HEK293 (cell line): ENCODE results near the gene LILRB2.

ENCODE experiments used
- CTCF ChIA-PET: fragments of 350-600 bp; formaldehyde crosslinking; extraction: SDS; loops from one replicate; lab custom pipeline; 2021; ENCODE audit warnings: antibody characterized with exemption; lab: Yijun Ruan, JAX
- POLR2A ChIA-PET: fragments of 300-600 bp; formaldehyde crosslinking; extraction: SDS; loops from one replicate; lab custom pipeline; 2020; ENCODE audit warnings: antibody characterized with exemption, inconsistent platforms; lab: Yijun Ruan, JAX
- H3K27ac ChIP-seq: fragments of 200-500 bp; sonication (Bioruptor generic); 2 replicates; pipeline ENCODE4 v1.5.1; 2014; ENCODE audit warnings: low read depth, low read length, control low read depth, inconsistent platforms; ENCODE audit errors: extremely low read depth
- H3K36me3 ChIP-seq, 2 experiments: fragments of 200-500 bp in 1 of 2; sonication (Bioruptor generic) in 1 of 2; 1 replicate in 1 of 2; 2 replicates in 1 of 2; pipeline ENCODE4 v1.5.1; 2014 to 2017; ENCODE audit warnings: inconsistent platforms in 2 of 2, low read length in 2 of 2; ENCODE audit not compliant: control insufficient read depth in 2 of 2, insufficient read depth in 1 of 2
- H3K4me1 ChIP-seq: fragments of 200-500 bp; sonication (Bioruptor generic); 2 replicates; pipeline ENCODE4 v1.5.1; 2014; ENCODE audit warnings: mild to moderate bottlenecking, low read length, inconsistent platforms; ENCODE audit not compliant: control insufficient read depth, insufficient read depth
- H3K4me3 ChIP-seq: 2 replicates; pipeline ENCODE4 v1.5.1; 2011; ENCODE audit warnings: low read depth, mild to moderate bottlenecking, control low read depth, low read length, moderate library complexity
- H3K9me3 ChIP-seq: fragments of 200-500 bp; sonication (Bioruptor generic); 2 replicates; pipeline ENCODE4 v1.5.1; 2014; ENCODE audit warnings: low read depth, low read length, inconsistent platforms; ENCODE audit not compliant: control insufficient read depth, insufficient read depth
- GFI1B ChIP-seq: fragments of 450-650 bp; formaldehyde crosslinking; IDR thresholded peaks from 2 replicates; pipeline ENCODE4 v1.5.1; 2016; ENCODE audit warnings: missing biosample characterization, missing genetic modification characterization
- GLIS1 ChIP-seq: fragments of 450-650 bp; formaldehyde crosslinking; IDR thresholded peaks from 2 replicates; pipeline ENCODE4 v1.5.1; 2016; ENCODE audit warnings: missing biosample characterization, missing genetic modification characterization
- HOXC10 ChIP-seq: sonication (generic); formaldehyde crosslinking; IDR thresholded peaks from 2 replicates; pipeline ENCODE4 v1.8.1; 2023; ENCODE audit warnings: mild to moderate bottlenecking, missing genetic modification reagents
- PATZ1 ChIP-seq: fragments of 450-650 bp; formaldehyde crosslinking; IDR thresholded peaks from 2 replicates; pipeline ENCODE4 v1.5.1; 2016; ENCODE audit warnings: missing biosample characterization, missing genetic modification characterization
- PRDM4 ChIP-seq: fragments of 450-650 bp; formaldehyde crosslinking; IDR thresholded peaks from 2 replicates; pipeline ENCODE4 v1.5.1; 2017; ENCODE audit warnings: missing biosample characterization, missing genetic modification characterization
- PRDM6 ChIP-seq: fragments of 450-650 bp; formaldehyde crosslinking; IDR thresholded peaks from 2 replicates; pipeline ENCODE4 v1.5.1; 2017; ENCODE audit warnings: missing biosample characterization, missing genetic modification characterization
- TSHZ1 ChIP-seq: fragments of 450-650 bp; formaldehyde crosslinking; IDR thresholded peaks from 2 replicates; pipeline ENCODE4 v1.5.1; 2016; ENCODE audit warnings: missing biosample characterization, missing genetic modification characterization, borderline replicate concordance
- ZBTB6 ChIP-seq: fragments of 450-650 bp; formaldehyde crosslinking; IDR thresholded peaks from 2 replicates; pipeline ENCODE4 v1.5.1; 2017; ENCODE audit warnings: missing biosample characterization, missing genetic modification characterization
- ZNF114 ChIP-seq: fragments of 450-650 bp; formaldehyde crosslinking; IDR thresholded peaks from 2 replicates; pipeline ENCODE4 v1.5.0; 2017; ENCODE audit warnings: missing biosample characterization, missing genetic modification characterization
- ZNF148 ChIP-seq: fragments of 450-650 bp; formaldehyde crosslinking; IDR thresholded peaks from 2 replicates; pipeline ENCODE4 v1.5.0; 2017; ENCODE audit warnings: missing biosample characterization, missing genetic modification characterization, borderline replicate concordance
- ZNF175 ChIP-seq: fragments of 450-650 bp; formaldehyde crosslinking; IDR thresholded peaks from 2 replicates; pipeline ENCODE4 v1.5.1; 2016; ENCODE audit warnings: missing biosample characterization, missing genetic modification characterization
- ZNF18 ChIP-seq: fragments of 450-650 bp; formaldehyde crosslinking; IDR thresholded peaks from 2 replicates; pipeline ENCODE4 v1.5.1; 2016; ENCODE audit warnings: missing biosample characterization, missing genetic modification characterization
- ZNF274 ChIP-seq, 2 experiments: fragments of 200-500 bp in 1 of 2; fragments of 450-650 bp in 1 of 2; sonication (Bioruptor generic) in 1 of 2; formaldehyde crosslinking in 1 of 2; IDR thresholded peaks; 2 replicates each; pipeline versions ENCODE4 v1.5.1 to v1.6.1; 2014 to 2016; ENCODE audit warnings: borderline replicate concordance in 1 of 2, inconsistent platforms in 1 of 2, low read length in 1 of 2, missing biosample characterization in 1 of 2, missing genetic modification characterization in 1 of 2
- ZNF302 ChIP-seq: fragments of 450-650 bp; formaldehyde crosslinking; IDR thresholded peaks from 2 replicates; pipeline ENCODE4 v1.5.1; 2016; ENCODE audit warnings: missing biosample characterization, missing genetic modification characterization, low read depth
- ZNF488 ChIP-seq: fragments of 450-650 bp; formaldehyde crosslinking; IDR thresholded peaks from 2 replicates; pipeline ENCODE4 v1.5.1; 2016; ENCODE audit warnings: missing biosample characterization, missing genetic modification characterization
- ZNF529 ChIP-seq: fragments of 450-650 bp; formaldehyde crosslinking; IDR thresholded peaks from 2 replicates; pipeline ENCODE4 v1.5.1; 2017; ENCODE audit warnings: missing genetic modification characterization, missing biosample characterization; ENCODE audit not compliant: insufficient replicate concordance
- ZNF571 ChIP-seq: fragments of 450-650 bp; formaldehyde crosslinking; IDR thresholded peaks from 2 replicates; pipeline ENCODE4 v1.5.0; 2017; ENCODE audit warnings: missing biosample characterization, missing genetic modification characterization
- ZNF747 ChIP-seq: fragments of 450-650 bp; formaldehyde crosslinking; IDR thresholded peaks from 2 replicates; pipeline ENCODE4 v1.5.1; 2016; ENCODE audit warnings: missing biosample characterization, missing genetic modification characterization
- ZXDB ChIP-seq: fragments of 450-650 bp; formaldehyde crosslinking; IDR thresholded peaks from 2 replicates; pipeline ENCODE4 v1.5.1; 2016; ENCODE audit warnings: missing biosample characterization, missing genetic modification characterization

LILRB2 gene

GRCh38 chr19:54325631-54326030 lies 44.7 kb upstream of the LILRB2 start:
- Histone ChIP-seq H3K27ac (no peak overlapping the region), H3K9me3 (no peaks in the 10 kb centered on the region; the same call in 1 of the 2 replicates), H3K4me1 (no peaks in the 10 kb centered on the region), H3K4me3 (no peak overlapping the region), H3K36me3 (no peaks in the 10 kb centered on the region)
- no peak for TF ChIP-seq ZNF18 (tag by site-specific recombination)
- no peak for TF ChIP-seq ZNF747
- TF ChIP-seq ZNF488: no peak
- no peak for TF ChIP-seq ZNF571 (tag by site-specific recombination)
- no peak for TF ChIP-seq ZNF148
- no peak for TF ChIP-seq HOXC10 (CRISPR knock-in tag)
- TF ChIP-seq ZNF302 (tag by site-specific recombination): no peak
- TF ChIP-seq PATZ1: no peak
- TF ChIP-seq TSHZ1 (tag by site-specific recombination): no peak
- TF ChIP-seq PRDM4 (tag by site-specific recombination): no peak
- TF ChIP-seq ZBTB6 (tag by site-specific recombination): no peak
- no peak for TF ChIP-seq GLIS1
- TF ChIP-seq GFI1B (tag by site-specific recombination): no peak
- TF ChIP-seq ZNF529: no peak
- TF ChIP-seq ZXDB: no peak
- TF ChIP-seq ZNF114: no peak
- no peak for TF ChIP-seq ZNF274 (IDR thresholded peaks at IDR 0.05; ENCODE audit: low read length)
- no peak for TF ChIP-seq ZNF274 (tag by site-specific recombination; IDR thresholded peaks at IDR 0.05; ENCODE audit: borderline replicate concordance)
- TF ChIP-seq PRDM6 (tag by site-specific recombination): no peak
- no peak for TF ChIP-seq ZNF175 (tag by site-specific recombination)
- POLR2A ChIA-PET: no interaction called here
- CTCF ChIA-PET: interaction anchor here (0.6 to 2.8 kb wide), 7 partner anchors 8 to 65 kb away, joined by 3 to 31 read pairs (median 4); no protein-coding TSS in a partner anchor
